DMS53 treated with DMSO at 0.1 percent for 48 hours (cell line): Measurements from ENCODE around the gene USP38.
"Not testable (repeated sequence)": the region's sequence is repeated elsewhere in the genome, so short reads cannot be mapped to it uniquely, and the experiment has no call there.

Experiments
- DNase-seq: peaks from one replicate; lab custom pipeline; 2025; ENCODE audit not compliant: unreplicated experiment; lab: John Stamatoyannopoulos, UW

USP38 gene, protein sequence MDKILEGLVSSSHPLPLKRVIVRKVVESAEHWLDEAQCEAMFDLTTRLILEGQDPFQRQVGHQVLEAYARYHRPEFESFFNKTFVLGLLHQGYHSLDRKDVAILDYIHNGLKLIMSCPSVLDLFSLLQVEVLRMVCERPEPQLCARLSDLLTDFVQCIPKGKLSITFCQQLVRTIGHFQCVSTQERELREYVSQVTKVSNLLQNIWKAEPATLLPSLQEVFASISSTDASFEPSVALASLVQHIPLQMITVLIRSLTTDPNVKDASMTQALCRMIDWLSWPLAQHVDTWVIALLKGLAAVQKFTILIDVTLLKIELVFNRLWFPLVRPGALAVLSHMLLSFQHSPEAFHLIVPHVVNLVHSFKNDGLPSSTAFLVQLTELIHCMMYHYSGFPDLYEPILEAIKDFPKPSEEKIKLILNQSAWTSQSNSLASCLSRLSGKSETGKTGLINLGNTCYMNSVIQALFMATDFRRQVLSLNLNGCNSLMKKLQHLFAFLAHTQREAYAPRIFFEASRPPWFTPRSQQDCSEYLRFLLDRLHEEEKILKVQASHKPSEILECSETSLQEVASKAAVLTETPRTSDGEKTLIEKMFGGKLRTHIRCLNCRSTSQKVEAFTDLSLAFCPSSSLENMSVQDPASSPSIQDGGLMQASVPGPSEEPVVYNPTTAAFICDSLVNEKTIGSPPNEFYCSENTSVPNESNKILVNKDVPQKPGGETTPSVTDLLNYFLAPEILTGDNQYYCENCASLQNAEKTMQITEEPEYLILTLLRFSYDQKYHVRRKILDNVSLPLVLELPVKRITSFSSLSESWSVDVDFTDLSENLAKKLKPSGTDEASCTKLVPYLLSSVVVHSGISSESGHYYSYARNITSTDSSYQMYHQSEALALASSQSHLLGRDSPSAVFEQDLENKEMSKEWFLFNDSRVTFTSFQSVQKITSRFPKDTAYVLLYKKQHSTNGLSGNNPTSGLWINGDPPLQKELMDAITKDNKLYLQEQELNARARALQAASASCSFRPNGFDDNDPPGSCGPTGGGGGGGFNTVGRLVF

GRCh38 chr4:143184503-143185252 lies at the start of gene USP38:
Gene USP38 (plus strand): TSS chr4:143184917. CDS start chr4:143185451, 534 bp downstream.
- peak; percentile 90 for DNase-seq

GRCh38 chr4:143135358-143135757 lies 49.4 kb upstream of the USP38 start:
- DNase-seq: no peak

- no peak for DNase-seq
Observed at GRCh38 chr4:143140696-143141095, 44.0 kb upstream of the USP38 start.

DNA sequence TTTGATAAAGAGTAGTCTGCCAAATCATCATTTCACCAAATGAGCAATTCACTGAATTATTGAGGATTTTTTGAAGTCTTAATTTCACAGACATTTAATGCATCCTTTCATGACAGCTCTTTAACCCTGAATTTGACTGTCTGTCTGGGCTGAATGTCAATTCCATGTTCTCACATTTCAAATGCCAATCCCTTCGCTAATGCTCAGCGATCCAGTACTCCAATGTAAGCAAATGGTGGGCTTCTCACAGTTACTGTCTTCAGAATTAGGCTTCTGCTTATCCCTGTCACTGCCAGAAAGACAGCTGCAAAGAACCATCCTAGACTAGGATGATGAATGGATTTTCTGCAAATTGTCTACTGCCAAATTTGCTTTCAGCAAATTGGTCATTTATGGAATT lies 36.2 kb upstream of the USP38 start:
- DNase-seq: no peak

GRCh38 chr4:143156853-143157252 lies 27.9 kb upstream of the USP38 start:
- no peak for DNase-seq

DNA sequence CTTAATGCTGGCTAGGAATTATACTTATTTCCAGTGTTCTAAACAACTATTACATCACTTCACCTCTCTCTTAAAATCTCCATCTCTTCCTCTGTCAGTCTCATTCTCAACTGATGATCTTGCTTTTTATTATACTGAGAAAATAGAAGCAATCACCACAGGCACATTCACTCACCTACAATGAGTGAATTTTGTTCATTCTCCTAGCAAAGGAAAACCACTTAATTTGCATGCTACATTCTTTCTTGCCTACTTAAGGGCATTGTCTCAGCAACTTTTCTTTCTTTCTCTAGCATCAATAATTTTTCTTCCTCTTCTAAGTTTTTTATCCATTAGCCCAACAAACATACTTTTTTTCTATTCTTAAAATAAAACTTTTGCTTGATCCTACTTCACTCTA lies 21.1 kb upstream of the USP38 start:
- DNase-seq: no peak

- not testable (repeated sequence) for DNase-seq
Observed at GRCh38 chr4:143166722-143167121, 18.0 kb upstream of the USP38 start.

GRCh38 chr4:143178923-143179322 lies 5.8 kb upstream of the USP38 start:
- peak; percentile 73 for DNase-seq

DNA sequence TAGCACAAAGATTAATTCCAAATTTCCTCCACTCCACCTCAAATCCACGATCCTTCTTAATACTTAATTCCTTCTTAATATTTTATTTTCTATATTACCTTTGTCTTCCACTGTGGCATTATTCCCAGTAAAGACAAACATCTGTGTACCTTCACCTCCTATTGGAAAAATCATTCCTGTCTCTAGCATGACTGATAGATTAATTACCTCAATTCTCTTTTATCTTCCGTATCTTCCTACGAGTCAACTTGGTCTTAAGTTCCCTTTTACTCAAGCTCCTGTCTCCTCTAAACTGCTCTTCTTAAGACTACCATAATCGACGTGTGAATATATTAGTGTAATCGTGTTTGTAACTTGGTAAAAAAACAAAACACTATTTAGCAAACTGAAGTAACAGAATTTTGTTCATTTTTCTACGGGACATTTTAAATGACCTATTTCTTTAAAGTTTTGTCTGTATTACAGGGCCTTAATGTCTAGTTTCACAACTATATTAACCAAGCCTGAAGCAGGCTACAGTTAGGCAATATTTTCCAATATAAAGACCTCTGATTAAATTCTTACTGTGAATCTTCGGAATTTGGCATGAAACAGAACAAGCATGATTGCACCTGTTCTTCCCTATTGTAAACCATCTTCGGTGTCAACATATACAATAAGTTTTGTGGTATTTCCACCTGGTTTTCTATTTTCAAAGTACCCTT lies 1.1 kb upstream of the USP38 start:
- peak; percentile 44 for DNase-seq

DNA sequence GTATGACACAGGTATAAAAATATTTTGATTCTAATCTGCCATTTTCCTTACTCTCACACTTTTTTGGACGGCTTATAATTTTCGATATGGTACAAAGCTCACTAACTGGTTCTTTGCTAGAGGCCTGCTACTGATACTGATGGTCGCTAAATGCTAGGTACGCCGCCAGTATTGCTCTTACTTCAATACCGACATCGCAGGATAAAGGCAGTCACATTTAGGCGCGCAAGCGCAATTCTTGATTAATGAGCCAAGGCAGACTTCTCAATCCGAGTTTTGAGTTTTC lies 557 bp upstream of the USP38 start:
- DNase-seq: peak; percentile 80

DNA sequence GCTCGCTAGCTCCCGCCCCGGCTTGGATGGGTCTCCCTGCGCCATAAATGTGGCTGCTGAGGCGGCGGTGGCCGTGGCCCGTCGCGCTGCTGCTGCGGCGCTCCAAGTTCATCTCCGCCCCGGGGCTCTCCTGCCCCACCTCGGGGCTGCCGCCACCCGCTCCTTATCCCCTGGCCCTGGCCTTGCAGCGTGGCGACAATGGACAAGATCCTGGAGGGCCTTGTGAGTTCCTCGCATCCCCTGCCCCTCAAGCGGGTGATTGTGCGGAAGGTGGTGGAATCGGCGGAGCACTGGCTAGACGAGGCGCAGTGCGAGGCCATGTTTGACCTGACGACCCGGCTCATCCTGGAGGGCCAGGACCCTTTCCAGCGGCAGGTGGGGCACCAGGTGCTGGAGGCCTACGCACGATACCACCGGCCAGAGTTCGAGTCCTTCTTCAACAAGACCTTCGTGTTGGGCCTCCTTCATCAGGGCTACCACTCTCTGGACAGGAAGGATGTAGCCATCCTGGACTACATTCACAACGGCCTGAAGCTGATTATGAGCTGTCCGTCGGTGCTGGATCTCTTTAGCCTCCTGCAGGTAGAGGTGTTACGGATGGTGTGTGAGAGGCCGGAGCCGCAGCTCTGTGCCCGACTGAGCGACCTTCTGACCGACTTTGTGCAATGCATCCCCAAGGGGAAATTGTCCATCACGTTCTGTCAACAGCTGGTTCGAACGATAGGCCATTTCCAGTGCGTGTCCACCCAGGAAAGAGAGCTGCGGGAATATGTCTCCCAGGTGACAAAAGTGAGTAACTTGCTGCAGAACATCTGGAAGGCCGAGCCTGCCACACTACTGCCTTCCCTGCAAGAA lies 763 bp downstream of the USP38 start:
- no peak for DNase-seq

GRCh38 chr4:143186212-143186611 lies 1.5 kb downstream of the USP38 start:
- DNase-seq: no peak

DNA sequence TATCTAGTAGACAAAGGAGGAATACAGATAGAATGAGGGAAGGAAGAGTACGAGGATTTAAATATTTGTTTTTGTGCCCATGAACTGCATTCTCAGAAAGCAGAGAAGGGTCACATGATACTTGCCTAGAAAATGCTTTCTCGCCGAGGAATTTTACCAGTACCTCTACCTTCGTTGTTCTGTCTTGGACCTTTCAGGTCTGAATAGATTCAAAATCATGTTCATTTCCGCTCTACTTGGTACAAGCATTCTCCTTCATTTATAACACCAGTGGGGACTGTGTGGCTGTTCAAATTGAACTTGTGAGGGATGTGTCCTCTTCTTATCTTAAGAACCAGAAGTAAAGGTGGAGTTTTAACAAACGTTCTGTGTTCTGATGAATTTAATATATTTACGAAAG lies 1.9 kb downstream of the USP38 start:
- DNase-seq: peak; percentile 5

DNA sequence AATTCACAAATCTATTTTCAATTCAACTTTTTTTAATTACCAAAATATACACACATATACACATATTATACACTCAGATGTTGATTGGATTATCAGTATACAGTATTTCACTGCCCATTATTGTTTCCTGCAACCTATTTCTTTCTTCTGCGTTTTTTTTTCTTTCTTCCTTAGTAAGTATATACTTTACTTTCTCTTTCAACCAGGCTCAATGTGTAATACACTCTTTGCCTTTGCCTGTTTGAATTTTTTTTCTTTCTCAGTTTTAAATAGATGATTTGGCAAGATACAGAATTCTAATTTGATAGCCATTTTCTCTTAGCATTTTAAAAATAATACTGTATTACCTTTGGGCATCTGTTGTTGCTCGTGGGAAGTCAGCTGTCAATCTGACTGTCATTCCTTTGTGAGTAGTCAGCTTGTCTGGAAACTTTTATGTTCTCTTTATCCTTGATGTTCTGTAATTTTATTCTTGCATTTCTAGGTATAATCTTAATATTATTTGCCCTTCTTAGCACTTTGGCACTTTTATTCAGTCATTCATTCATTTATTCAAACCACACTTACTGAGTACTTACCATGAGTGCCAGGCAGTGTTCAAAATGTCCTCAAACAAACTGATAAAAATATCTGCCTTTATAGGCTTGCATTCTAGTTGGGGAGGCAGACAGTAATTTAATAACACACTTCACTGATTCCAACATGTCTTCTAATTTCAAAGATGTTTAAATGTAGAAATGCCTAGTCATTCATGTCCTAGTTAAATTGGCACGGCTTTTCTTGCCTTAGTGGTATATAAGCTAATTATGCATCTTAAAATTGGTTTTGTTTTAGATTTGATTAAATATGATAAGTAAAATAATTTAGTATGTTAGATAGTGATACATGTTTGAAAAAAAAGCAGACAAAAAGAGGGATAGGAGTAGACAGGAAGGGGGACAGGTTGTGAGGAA lies 3.7 kb downstream of the USP38 start:
- DNase-seq: no peak

DNA sequence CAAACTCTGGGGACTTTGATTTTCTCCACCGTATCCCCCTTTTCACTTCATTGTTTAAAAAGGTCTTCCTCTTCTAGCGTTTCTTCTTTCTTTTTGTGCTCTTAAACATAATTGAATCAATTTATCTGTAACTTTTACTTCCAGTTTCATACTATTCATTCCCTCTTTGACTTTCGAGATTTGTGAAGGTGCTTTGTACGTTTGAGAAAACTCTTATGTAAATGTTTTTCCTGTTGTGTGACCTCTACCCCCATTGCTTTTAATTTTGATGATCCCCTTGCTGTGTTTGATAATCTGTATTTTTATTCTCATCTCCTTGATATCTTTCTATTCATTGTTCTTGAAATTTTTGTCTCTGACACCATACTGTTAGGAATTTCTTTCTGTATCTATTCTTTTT lies 4.8 kb downstream of the USP38 start:
- no peak for DNase-seq

- DNase-seq: no peak
Observed at GRCh38 chr4:143195581-143195980, 10.9 kb downstream of the USP38 start.

GRCh38 chr4:143196323-143196722 lies 11.6 kb downstream of the USP38 start:
- DNase-seq: no peak

DNA sequence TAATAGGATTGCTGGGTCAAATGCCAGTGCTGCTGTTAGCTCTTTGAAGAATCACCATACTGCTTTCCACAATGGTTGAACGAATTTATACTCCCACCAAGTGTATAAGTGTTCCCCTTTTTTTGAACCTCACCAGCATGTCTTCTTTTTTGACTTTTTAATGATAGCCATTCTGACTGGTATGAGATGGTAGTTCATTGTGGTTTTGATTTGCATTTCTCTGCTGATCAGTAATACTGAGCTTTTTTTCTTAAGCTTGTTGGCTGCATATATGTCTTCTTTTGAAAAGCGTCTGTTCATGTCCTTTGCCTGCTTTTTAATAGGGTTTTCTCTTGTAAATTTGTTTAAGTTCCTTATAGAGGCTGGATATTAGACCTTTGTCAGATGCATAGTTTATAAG lies 14.8 kb downstream of the USP38 start:
- DNase-seq: no peak

- no peak for DNase-seq
Observed at GRCh38 chr4:143202824-143203223, 18.1 kb downstream of the USP38 start.
